DND-41 (cell line): ENCODE measurements around the gene COG5.

ENCODE experiments used
- EZH2 ChIP-seq: IDR thresholded peaks from 3 replicates; pipeline ENCODE4 v1.6.1; 2012; ENCODE audit warnings: borderline replicate concordance, low read depth, mild to moderate bottlenecking, moderate library complexity, low read length, inconsistent platforms; ENCODE audit not compliant: severe bottlenecking
- TF ChIP-seq, protein P1 (sequence below): IDR thresholded peaks from 2 replicates; pipeline ENCODE4 v1.5.1; 2012; ENCODE audit warnings: borderline replicate concordance, low read length, moderate library complexity, mild to moderate bottlenecking; ENCODE audit not compliant: poor library complexity, severe bottlenecking; ENCODE audit errors: extremely low read depth

DNA sequence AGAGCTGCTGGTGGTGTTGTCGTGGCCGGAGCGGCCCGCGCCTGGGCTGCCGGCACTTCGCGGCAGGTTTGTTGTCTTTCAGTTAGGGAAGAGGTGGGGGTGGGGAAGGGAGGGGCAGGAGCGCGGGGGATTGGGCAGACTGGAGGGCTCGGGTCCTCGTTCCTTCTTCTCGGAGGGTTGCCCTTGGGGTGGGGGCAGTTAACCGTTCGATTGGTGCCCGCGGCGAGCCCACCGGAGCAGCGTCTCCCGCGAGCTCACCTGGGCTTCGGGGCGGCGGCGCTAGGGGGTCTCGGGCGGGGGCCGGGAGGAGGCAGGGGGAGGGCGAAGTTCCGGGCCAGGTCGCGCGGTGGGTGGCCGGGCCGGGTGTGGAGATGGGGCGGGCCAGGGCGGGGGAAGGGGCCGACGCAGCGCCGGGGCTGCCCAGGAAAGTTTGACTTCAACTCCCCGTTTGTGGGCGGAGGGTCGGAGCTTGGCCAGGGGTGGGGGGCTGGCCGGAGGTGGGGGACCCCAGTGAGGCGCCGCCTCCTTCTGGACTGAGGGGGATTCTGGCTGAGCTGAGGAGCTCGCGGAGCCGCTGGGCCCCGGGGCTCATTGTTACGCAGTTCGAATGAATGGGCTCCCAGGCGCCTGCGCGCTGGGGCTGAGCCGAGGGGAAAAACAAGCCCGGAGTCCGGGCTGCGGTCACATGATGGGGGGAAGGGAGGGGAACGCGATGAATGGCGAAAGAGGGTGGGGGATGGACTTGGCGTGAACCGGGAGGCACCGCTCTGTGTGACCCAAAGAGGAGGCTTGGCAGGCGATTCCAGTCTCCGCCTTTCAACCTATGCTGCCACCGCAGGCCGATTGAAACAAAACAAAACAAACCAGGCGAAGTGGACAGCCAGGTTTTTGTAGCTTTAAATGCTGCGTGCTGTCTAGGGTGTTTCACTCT, 394.3 kb downstream of the COG5 start:
- TF ChIP-seq, protein P1, sequence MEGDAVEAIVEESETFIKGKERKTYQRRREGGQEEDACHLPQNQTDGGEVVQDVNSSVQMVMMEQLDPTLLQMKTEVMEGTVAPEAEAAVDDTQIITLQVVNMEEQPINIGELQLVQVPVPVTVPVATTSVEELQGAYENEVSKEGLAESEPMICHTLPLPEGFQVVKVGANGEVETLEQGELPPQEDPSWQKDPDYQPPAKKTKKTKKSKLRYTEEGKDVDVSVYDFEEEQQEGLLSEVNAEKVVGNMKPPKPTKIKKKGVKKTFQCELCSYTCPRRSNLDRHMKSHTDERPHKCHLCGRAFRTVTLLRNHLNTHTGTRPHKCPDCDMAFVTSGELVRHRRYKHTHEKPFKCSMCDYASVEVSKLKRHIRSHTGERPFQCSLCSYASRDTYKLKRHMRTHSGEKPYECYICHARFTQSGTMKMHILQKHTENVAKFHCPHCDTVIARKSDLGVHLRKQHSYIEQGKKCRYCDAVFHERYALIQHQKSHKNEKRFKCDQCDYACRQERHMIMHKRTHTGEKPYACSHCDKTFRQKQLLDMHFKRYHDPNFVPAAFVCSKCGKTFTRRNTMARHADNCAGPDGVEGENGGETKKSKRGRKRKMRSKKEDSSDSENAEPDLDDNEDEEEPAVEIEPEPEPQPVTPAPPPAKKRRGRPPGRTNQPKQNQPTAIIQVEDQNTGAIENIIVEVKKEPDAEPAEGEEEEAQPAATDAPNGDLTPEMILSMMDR: no peak
- no peak for TF ChIP-seq EZH2
